SH-SY5Y (cell line): Measurements from ENCODE around the gene OR8K1.

Experiments
- GATA2 ChIP-seq: IDR thresholded peaks from 2 replicates; pipeline ENCODE4 v1.6.1; 2011; ENCODE audit warnings: mild to moderate bottlenecking, low read depth, low read length
- GATA3 ChIP-seq: IDR thresholded peaks from 2 replicates; pipeline ENCODE4 v1.6.1; 2011; ENCODE audit warnings: low read depth, mild to moderate bottlenecking, low read length, moderate library complexity

DNA sequence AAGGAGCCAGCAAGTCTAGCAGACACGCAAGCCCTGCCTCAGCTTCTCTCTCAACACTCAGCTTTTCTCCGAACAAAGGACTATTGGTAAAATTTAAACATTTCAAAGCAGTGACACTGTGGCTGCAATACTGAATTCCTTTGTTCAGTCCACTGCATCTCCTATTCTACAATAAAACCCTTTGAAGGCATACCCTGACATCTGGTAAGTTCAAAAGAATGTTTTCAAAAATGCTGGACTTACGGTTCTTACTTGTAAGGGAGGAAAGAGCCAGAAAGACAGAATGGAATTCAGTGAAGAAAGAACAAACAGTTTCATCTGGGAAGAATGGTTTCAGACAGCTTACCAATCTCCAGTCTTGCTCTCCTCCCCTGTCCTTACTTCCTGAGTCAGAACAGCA lies 12.7 kb upstream of the OR8K1 start:
- TF ChIP-seq GATA2 (no peak), GATA3 (no peak)
